CD14-positive monocyte (primary cell): ENCODE results near the gene SGK2. TPM values are rescaled to one million over a fixed set of nuclear protein-coding genes. Genes with fewer than 3 reads are reported as not detected.

Source experiments
- DNase-seq, 3 donors: peaks; one replicate each; pipeline ENCODE4 v3.0.0-alpha.2; 2011 to 2022
- H2AFZ ChIP-seq: 2 replicates; pipeline ENCODE4 v1.6.0; 2012; ENCODE audit warnings: mild to moderate bottlenecking, low read depth, low read length, inconsistent platforms; ENCODE audit not compliant: insufficient read depth, poor library complexity, severe bottlenecking
- H3K27ac ChIP-seq, 2 donors: 1 replicate in 1 of 2; 2 replicates in 1 of 2; pipeline ENCODE4 v1.5.1; 2012 to 2013; ENCODE audit warnings: low read length in 2 of 2, control low read depth in 1 of 2, inconsistent platforms in 1 of 2, low read depth in 1 of 2, mild to moderate bottlenecking in 1 of 2
- H3K27me3 ChIP-seq, 2 donors: one replicate each; pipeline versions ENCODE4 v1.6.0 to v1.6.1; 2011 to 2013; ENCODE audit warnings: low read length in 2 of 2; ENCODE audit not compliant: control insufficient read depth in 2 of 2, insufficient read depth in 2 of 2
- H3K36me3 ChIP-seq, 2 donors: replicated peaks in 1 of 2; 1 replicate in 1 of 2; 2 replicates in 1 of 2; pipeline versions ENCODE4 v1.5.1 to v1.6.1; 2012 to 2013; ENCODE audit warnings: low read length in 2 of 2, control low read depth in 1 of 2, inconsistent platforms in 1 of 2, mild to moderate bottlenecking in 1 of 2; ENCODE audit not compliant: insufficient read depth in 2 of 2, control insufficient read depth in 1 of 2
- H3K4me1 ChIP-seq, 2 donors: 1 replicate in 1 of 2; 2 replicates in 1 of 2; pipeline versions ENCODE4 v1.5.1 to v1.6.1; 2012 to 2013; ENCODE audit warnings: low read length in 2 of 2, control low read depth in 1 of 2, inconsistent platforms in 1 of 2, mild to moderate bottlenecking in 1 of 2, moderate library complexity in 1 of 2; ENCODE audit not compliant: insufficient read depth in 2 of 2, control insufficient read depth in 1 of 2
- H3K4me2 ChIP-seq: replicated peaks from 2 replicates; pipeline ENCODE3; 2012; ENCODE audit warnings: low read length, moderate library complexity, mild to moderate bottlenecking; ENCODE audit not compliant: poor library complexity, severe bottlenecking; ENCODE audit errors: extremely low read depth
- H3K4me3 ChIP-seq, 3 experiments: fragments of 200-600 bp in 1 of 3; sonication (generic) in 1 of 3; replicated peaks in 1 of 3; 1 replicate in 2 of 3; 2 replicates in 1 of 3; pipeline ENCODE4 v1.5.1; 2011 to 2013; ENCODE audit warnings: low read length in 3 of 3, mild to moderate bottlenecking in 3 of 3, control low read depth in 2 of 3, low read depth in 2 of 3, inconsistent platforms in 1 of 3, moderate library complexity in 1 of 3
- H3K79me2 ChIP-seq: 2 replicates; pipeline ENCODE4 v1.6.0; 2012; ENCODE audit warnings: mild to moderate bottlenecking, control low read depth, inconsistent platforms, low read length, moderate library complexity; ENCODE audit not compliant: insufficient read depth
- H3K9ac ChIP-seq: 2 replicates; pipeline ENCODE4 v1.6.0; 2017; ENCODE audit warnings: low read length, mild to moderate bottlenecking; ENCODE audit not compliant: insufficient read depth, poor library complexity, severe bottlenecking
- H3K9me3 ChIP-seq, 2 donors: replicated peaks in 1 of 2; 1 replicate in 1 of 2; 2 replicates in 1 of 2; pipeline versions ENCODE4 v1.5.1 to v1.6.1; 2012 to 2013; ENCODE audit warnings: low read length in 2 of 2, control low read depth in 1 of 2; ENCODE audit not compliant: control insufficient read depth in 1 of 2, insufficient read depth in 1 of 2
- H4K20me1 ChIP-seq: 2 replicates; pipeline ENCODE4 v1.6.0; 2012; ENCODE audit warnings: mild to moderate bottlenecking, low read length, control low read depth, moderate library complexity; ENCODE audit not compliant: insufficient read depth
- H3K27ac Mint-ChIP-seq, 7 donors: one replicate each; pipeline ENCODE4 v1.8.0; 2020; ENCODE audit warnings: mild to moderate bottlenecking in 7 of 7, mixed read lengths in 7 of 7, moderate library complexity in 6 of 7, inconsistent platforms in 2 of 7
- H3K27me3 Mint-ChIP-seq, 3 donors: one replicate each; pipeline ENCODE4 v1.8.0; 2021 to 2022; ENCODE audit warnings: low read depth in 3 of 3, mild to moderate bottlenecking in 3 of 3, mixed read lengths in 3 of 3, moderate library complexity in 3 of 3, inconsistent platforms in 1 of 3
- H3K36me3 Mint-ChIP-seq, 2 donors: one replicate each; pipeline ENCODE4 v1.8.0; 2020; ENCODE audit warnings: mixed read lengths in 2 of 2, inconsistent platforms in 1 of 2, mild to moderate bottlenecking in 1 of 2
- H3K4me1 Mint-ChIP-seq: one replicate; pipeline ENCODE4 v1.8.0; 2020; ENCODE audit warnings: mild to moderate bottlenecking, mixed read lengths
- H3K4me3 Mint-ChIP-seq, 2 donors: one replicate each; pipeline ENCODE4 v1.8.0; 2020; ENCODE audit warnings: mild to moderate bottlenecking in 2 of 2, mixed read lengths in 2 of 2, moderate library complexity in 1 of 2
- H3K9me3 Mint-ChIP-seq, 7 donors: one replicate each; pipeline ENCODE4 v1.8.0; 2020 to 2022; ENCODE audit warnings: mixed read lengths in 7 of 7, mild to moderate bottlenecking in 6 of 7, moderate library complexity in 6 of 7, inconsistent platforms in 2 of 7
- CTCF ChIP-seq: fragments of 200-600 bp; IDR thresholded peaks from one replicate; pipeline ENCODE4 v1.8.0; 2022; ENCODE audit warnings: antibody characterized with exemption, mild to moderate bottlenecking
- WGBS: methylation state at CpG from one replicate; pipeline ENCODE4 v1.1.5; 2013; ENCODE audit warnings: missing lambda C conversion rate; ENCODE audit not compliant: insufficient coverage; 5-methylcytosine and 5-hydroxymethylcytosine counted together
- intact Hi-C, 2 donors: fragments of 100-400 bp; cut with micrococcal nuclease; formaldehyde crosslinking; loops; one replicate each; pipeline versions ENCODE4 v1.15.0 to v1.15.1; 2023
- polyA plus RNA-seq, 3 donors: library from polyadenylated mRNA; depleted of rRNA in 1 of 3; unstranded in 2 of 3; stranded (reverse) in 1 of 3; fragments of 300-500 nt in 2 of 3; fragments of >200 nt in 1 of 3; fragmentation: Illumina TruSeq in 2 of 3; gene quantifications; 1 replicate in 2 of 3; 2 replicates in 1 of 3; pipeline ENCODE4 v1.2.3, GENCODE V29; 2012 to 2021

SGK2 gene
- polyA plus RNA-seq, 3 donors = 0.17 TPM; not detected in 2

GRCh38 chr20:43536817-43537440, 21.9 kb upstream of the SGK2 start:
- Mint-ChIP-seq H3K4me1 (peaks cover 14% of the 10 kb centered on the region), H3K4me3 (no peak overlapping the region), H3K36me3 (peaks cover 8 to 9% of the 10 kb centered on the region in 2 donors), H3K9me3 (no peaks in the 10 kb centered on the region), H3K27ac (no peak overlapping the region), H3K27me3 (no peaks in the 10 kb centered on the region)
- no peaks in the 10 kb centered on the region for H3K27me3 ChIP-seq
- no peak overlapping the region for H3K4me2 ChIP-seq
- H3K9ac ChIP-seq = no peak overlapping the region
- H3K9me3 ChIP-seq = no peaks in the 10 kb centered on the region
- no peak overlapping the region for H2AFZ ChIP-seq
- no peaks in the 10 kb centered on the region for H3K79me2 ChIP-seq
- H3K4me3 ChIP-seq = no peak overlapping the region
- 83% methylated on average over 1 of the region's 2 CpGs for WGBS
- peaks cover 0 to 26% of the 10 kb centered on the region in 2 donors for H3K36me3 ChIP-seq
- intact Hi-C loops = loop anchor here (10.0 kb wide), 2 partner anchors 158 to 548 kb away; no protein-coding TSS in a partner anchor
- H4K20me1 ChIP-seq = no peaks in the 10 kb centered on the region
- no peak for TF ChIP-seq CTCF
- H3K27ac ChIP-seq = no peak overlapping the region
- H3K4me1 ChIP-seq = peaks cover 10% of the 10 kb centered on the region in 2 donors
- DNase-seq = no peak

- H3K79me2 ChIP-seq = no peaks in the 10 kb centered on the region
- no peak overlapping the region for H3K4me2 ChIP-seq
- H4K20me1 ChIP-seq = no peaks in the 10 kb centered on the region
- peak; percentile 94 for TF ChIP-seq CTCF
- no peaks in the 10 kb centered on the region for H3K27me3 ChIP-seq
- peaks cover 10% of the 10 kb centered on the region in 2 donors for H3K4me1 ChIP-seq
- intact Hi-C loops = loop anchor here (10.0 kb wide), 2 partner anchors 157 to 547 kb away; no protein-coding TSS in a partner anchor
- H2AFZ ChIP-seq = peak overlapping the region; percentile 23
- no peak overlapping the region for H3K4me3 Mint-ChIP-seq
- H3K36me3 ChIP-seq = peaks cover 0 to 26% of the 10 kb centered on the region in 2 donors
- peak overlapping the region in 3 of 7 donors; percentile 21 to 56 (median 54) for H3K27ac Mint-ChIP-seq
- H3K4me1 Mint-ChIP-seq = peaks cover 14% of the 10 kb centered on the region
- WGBS = 47% methylated on average over 2 of the region's 4 CpGs
- no peaks in the 10 kb centered on the region for H3K9me3 Mint-ChIP-seq
- no peak overlapping the region for H3K9ac ChIP-seq
- DNase-seq = peak; percentile 8 to 50 (median 41)
- H3K27ac ChIP-seq = no peak overlapping the region
- H3K9me3 ChIP-seq = no peaks in the 10 kb centered on the region
- H3K36me3 Mint-ChIP-seq = peaks cover 8 to 9% of the 10 kb centered on the region in 2 donors
- H3K4me3 ChIP-seq = no peak overlapping the region
- H3K27me3 Mint-ChIP-seq = no peaks in the 10 kb centered on the region
These were observed 20.6 kb upstream of the SGK2 start for GRCh38 chr20:43537921-43538877.
